Dedifferentiated amniotic fluid mesenchymal stem cell (primary cell): ENCODE measurements around the gene CCDC91.

Experiments used
- DNase-seq: peaks from one replicate; pipeline ENCODE4 v3.0.0-alpha.2; 2016; ENCODE audit errors: extremely low spot score

CCDC91 gene

GRCh38 chr12:28190321-28191050, at the start of gene CCDC91:
TSS of gene CCDC91 (plus strand) at chr12:28190456. CDS start at chr12:28257216, 66,760 bp downstream.
- peak; percentile 74 for DNase-seq

GRCh38 chr12:28144059-28144458, 46.2 kb upstream of the CCDC91 start:
- no peak for DNase-seq

GRCh38 chr12:28144532-28144931, 45.7 kb upstream of the CCDC91 start:
- DNase-seq: no peak

- no peak for DNase-seq
These were observed 45.0 kb upstream of the CCDC91 start for GRCh38 chr12:28145216-28145615.

GRCh38 chr12:28149279-28149678, 41.0 kb upstream of the CCDC91 start:
- no peak for DNase-seq

GRCh38 chr12:28156362-28156761, 33.9 kb upstream of the CCDC91 start:
- no peak for DNase-seq

GRCh38 chr12:28156804-28157203, 33.5 kb upstream of the CCDC91 start:
- no peak for DNase-seq

- DNase-seq: no peak
These were observed 31.9 kb upstream of the CCDC91 start for GRCh38 chr12:28158353-28158752.

- no peak for DNase-seq
These were observed 30.6 kb upstream of the CCDC91 start for GRCh38 chr12:28159688-28160087.

GRCh38 chr12:28161697-28162096, 28.6 kb upstream of the CCDC91 start:
- no peak for DNase-seq

- DNase-seq: no peak
These were observed 27.6 kb upstream of the CCDC91 start for GRCh38 chr12:28162697-28163096.

GRCh38 chr12:28164644-28165275, 25.5 kb upstream of the CCDC91 start:
- DNase-seq: no peak

GRCh38 chr12:28167981-28168485, 22.2 kb upstream of the CCDC91 start:
- no peak for DNase-seq

- DNase-seq: no peak
These were observed 18.7 kb upstream of the CCDC91 start for GRCh38 chr12:28171356-28172060.

- DNase-seq: peak; percentile 62
These were observed 17.7 kb upstream of the CCDC91 start for GRCh38 chr12:28172434-28173030.

- no peak for DNase-seq
These were observed 16.8 kb upstream of the CCDC91 start for GRCh38 chr12:28173440-28173839.

- DNase-seq: no peak
These were observed 15.1 kb upstream of the CCDC91 start for GRCh38 chr12:28175098-28175589.

- no peak for DNase-seq
These were observed 14.0 kb upstream of the CCDC91 start for GRCh38 chr12:28176295-28176694.

GRCh38 chr12:28177461-28177860, 12.8 kb upstream of the CCDC91 start:
- DNase-seq: no peak

GRCh38 chr12:28177905-28178304, 12.4 kb upstream of the CCDC91 start:
- DNase-seq: no peak

- no peak for DNase-seq
These were observed 11.5 kb upstream of the CCDC91 start for GRCh38 chr12:28178775-28179174.

GRCh38 chr12:28180786-28181185, 9.5 kb upstream of the CCDC91 start:
- no peak for DNase-seq
